IPS-NIHi7 (cell line): Measurements from ENCODE around the gene CACNA1C.
A peak's percentile ranks its signal among the peaks of the same experiment; 100 is the strongest.

Experiments used
- DNase-seq: peaks from one replicate; pipeline ENCODE4 v3.0.0; 2012; ENCODE audit warnings: mixed read lengths; ENCODE audit errors: extremely low spot score

CACNA1C gene

GRCh38 chr12:2617365-2617764 lies 564.6 kb downstream of the CACNA1C start:
- no peak for DNase-seq

GRCh38 chr12:2618291-2618995 lies 565.7 kb downstream of the CACNA1C start:
- no peak for DNase-seq

- DNase-seq, result no peak
Measured at GRCh38 chr12:2619136-2619535, 566.3 kb downstream of the CACNA1C start.

- no peak for DNase-seq
Measured at GRCh38 chr12:2622460-2622859, 569.7 kb downstream of the CACNA1C start.

GRCh38 chr12:2623472-2623871 lies 570.7 kb downstream of the CACNA1C start:
- DNase-seq, result no peak

GRCh38 chr12:2624543-2625288 lies 571.9 kb downstream of the CACNA1C start:
- DNase-seq, result peak; percentile 82

- no peak for DNase-seq
Measured at GRCh38 chr12:2625289-2625612, 572.5 kb downstream of the CACNA1C start.

- DNase-seq, result no peak
Measured at GRCh38 chr12:2627076-2627834, 574.5 kb downstream of the CACNA1C start.

GRCh38 chr12:2627835-2628191 lies 575.0 kb downstream of the CACNA1C start:
- DNase-seq, result peak; percentile 19

GRCh38 chr12:2628401-2628800 lies 575.6 kb downstream of the CACNA1C start:
- no peak for DNase-seq

GRCh38 chr12:2629051-2629450 lies 576.3 kb downstream of the CACNA1C start:
- DNase-seq, result no peak

GRCh38 chr12:2631653-2632350 lies 579.0 kb downstream of the CACNA1C start:
- no peak for DNase-seq

- no peak for DNase-seq
Measured at GRCh38 chr12:2633176-2633824, 580.5 kb downstream of the CACNA1C start.

GRCh38 chr12:2633825-2634200 lies 581.0 kb downstream of the CACNA1C start:
- DNase-seq, result no peak

- no peak for DNase-seq
Measured at GRCh38 chr12:2634471-2634870, 581.7 kb downstream of the CACNA1C start.

- DNase-seq, result no peak
Measured at GRCh38 chr12:2636741-2637340, 584.1 kb downstream of the CACNA1C start.

- no peak for DNase-seq
Measured at GRCh38 chr12:2637371-2637770, 584.6 kb downstream of the CACNA1C start.

- no peak for DNase-seq
Measured at GRCh38 chr12:2638273-2639019, 585.7 kb downstream of the CACNA1C start.

GRCh38 chr12:2639020-2639298 lies 586.2 kb downstream of the CACNA1C start:
- no peak for DNase-seq

- DNase-seq, result no peak
Measured at GRCh38 chr12:2640281-2640680, 587.5 kb downstream of the CACNA1C start.

- DNase-seq, result peak; percentile 71
Measured at GRCh38 chr12:2640709-2641108, 587.9 kb downstream of the CACNA1C start.
